Ovary (tissue), 9 donors: ENCODE results near the gene LMTK2. TPM values are rescaled to one million over a fixed set of nuclear protein-coding genes. Genes with fewer than 3 reads are reported as not detected.

Source experiments
- DNase-seq, 5 donors: peaks; one replicate each; pipeline ENCODE4 v3.0.0-alpha.2; 2019 to 2020
- H3K27ac ChIP-seq, 2 donors: fragments of 200-600 bp; one replicate each; pipeline versions ENCODE4 v1.5.1 to v1.8.0; 2019 to 2022
- H3K27me3 ChIP-seq: fragments of 200-600 bp; one replicate; pipeline ENCODE4 v1.8.0; 2022
- H3K36me3 ChIP-seq: fragments of 200-600 bp; sonication (generic); one replicate; pipeline ENCODE4 v1.5.1; 2019
- H3K4me1 ChIP-seq: one replicate; pipeline ENCODE4 v1.8.1; 2013; ENCODE audit warnings: mild to moderate bottlenecking, moderate library complexity; ENCODE audit not compliant: insufficient read depth
- H3K4me3 ChIP-seq: fragments of 200-600 bp; sonication (generic); one replicate; pipeline ENCODE4 v1.5.1; 2017
- H3K9me3 ChIP-seq, 2 donors: fragments of 200-600 bp in 1 of 2; sonication (generic) in 1 of 2; one replicate each; pipeline versions ENCODE4 v1.5.1 to v1.8.1; 2013 to 2019; ENCODE audit warnings: mild to moderate bottlenecking in 1 of 2, moderate library complexity in 1 of 2
- CTCF ChIP-seq, 3 donors: fragments of 450-650 bp in 2 of 3; fragments of 200-600 bp in 1 of 3; IDR thresholded peaks; one replicate each; pipeline versions ENCODE4 v1.5.1 to v1.8.0; 2016 to 2022; ENCODE audit warnings: antibody characterized with exemption in 3 of 3, mild to moderate bottlenecking in 1 of 3
- EP300 ChIP-seq: sonication (generic); formaldehyde crosslinking; IDR thresholded peaks from one replicate; pipeline ENCODE4 v1.6.1; 2017; ENCODE audit warnings: antibody characterized with exemption
- POLR2A ChIP-seq: fragments of 450-650 bp; IDR thresholded peaks from one replicate; pipeline ENCODE4 v1.6.1; 2017; ENCODE audit warnings: antibody characterized with exemption, mild to moderate bottlenecking, moderate library complexity
- WGBS, 3 donors: extraction: QIAGEN DNeasy Blood & Tissue Kit in 1 of 3; methylation state at CpG; one replicate each; pipeline versions ENCODE4 v1.1.5 to v1.1.7; 2013 to 2017; 5-methylcytosine and 5-hydroxymethylcytosine counted together
- intact Hi-C, 4 donors: fragments of 100-400 bp; cut with DNase I; formaldehyde crosslinking; loops; one replicate each; pipeline versions ENCODE4 v1.11.0 to v1.15.1; 2022 to 2023
- polyA plus RNA-seq, 2 donors: library from polyadenylated mRNA; stranded (reverse); fragments of 200-250 nt in 1 of 2; fragments of 350-450 nt in 1 of 2; fragmentation: Illumina TruSeq in 1 of 2; extraction: RNeasy Lipid Tissue Mini Kit (QIAGEN cat#74804) in 1 of 2; gene quantifications; one replicate each; pipeline ENCODE4 v1.2.3, GENCODE V29; 2013 to 2014
- total RNA-seq, 7 donors: library from RNA; depleted of rRNA in 2 of 7; stranded (reverse); fragments of >200 nt in 2 of 7; fragmentation: NEBNext Ultra II Directional in 3 of 7; extraction: Animal tissue kit (Norgen Biotek cat#: 25700) in 3 of 7; gene quantifications; one replicate each; pipeline versions ENCODE4 v1.1.0 to v1.2.4, GENCODE V29; 2016 to 2023
- donor health status: DM: no; HTN: no; CAD: no; lungs with moderate emphysema.
- donor health status: DM: no; HTN: no; CAD: no.
- donor health status: Bipolar disorder and iron deficiency.
- donor health status: DM: yes; HTN: yes; CAD: no.
- donor health status: DM: no; HTN: no; CAD: no.
- donor health status: DM: yes; HTN: yes; CAD: no.

The LMTK2 gene
- total and polyA plus RNA-seq, 9 donors = 4.4 to 17.1 (median 12.8) TPM

GRCh38 chr7:98134420-98135228 lies 28.0 kb downstream of the LMTK2 start:
- no peak for TF ChIP-seq CTCF (IDR thresholded peaks at IDR 0.05)
- no peak for TF ChIP-seq EP300
- TF ChIP-seq POLR2A = no peak
- no peaks in the 10 kb centered on the region for H3K36me3 ChIP-seq
- H3K4me3 ChIP-seq = no peak overlapping the region
- 91 to 95% (median 93%) methylated on average over 9 of the region's 9 CpGs for WGBS, 3 donors
- no peaks in the 10 kb centered on the region for H3K9me3 ChIP-seq
- H3K27me3 ChIP-seq = no peaks in the 10 kb centered on the region
- H3K4me1 ChIP-seq = peaks cover 11% of the 10 kb centered on the region
- intact Hi-C loops = no loop called here
- DNase-seq = no peak
- no peak overlapping the region for H3K27ac ChIP-seq

GRCh38 chr7:98135984-98136383 lies 29.3 kb downstream of the LMTK2 start:
- H3K36me3 ChIP-seq = no peaks in the 10 kb centered on the region
- H3K4me3 ChIP-seq = no peak overlapping the region
- no peak overlapping the region for H3K27ac ChIP-seq
- no peaks in the 10 kb centered on the region for H3K9me3 ChIP-seq
- no peaks in the 10 kb centered on the region for H3K27me3 ChIP-seq
- WGBS, 3 donors = 69 to 73% (median 73%) methylated on average over 5 of the region's 5 CpGs
- intact Hi-C loops = no loop called here
- no peak for DNase-seq
- H3K4me1 ChIP-seq = peaks cover 10% of the 10 kb centered on the region
- TF ChIP-seq CTCF (IDR thresholded peaks at IDR 0.05) = no peak
- no peak for TF ChIP-seq EP300
- no peak for TF ChIP-seq POLR2A

- TF ChIP-seq EP300 (no peak), CTCF (IDR thresholded peaks at IDR 0.05) (no peak), POLR2A (no peak)
- no peak overlapping the region for H3K27ac ChIP-seq
- WGBS, 3 donors = 96 to 97% (median 97%) methylated on average over 5 of the region's 5 CpGs
- no peak overlapping the region for H3K4me3 ChIP-seq
- no peaks in the 10 kb centered on the region for H3K9me3 ChIP-seq
- DNase-seq = no peak
- peaks cover 10% of the 10 kb centered on the region for H3K4me1 ChIP-seq
- intact Hi-C loops = no loop called here
- no peaks in the 10 kb centered on the region for H3K27me3 ChIP-seq
- no peaks in the 10 kb centered on the region for H3K36me3 ChIP-seq
These were observed 29.8 kb downstream of the LMTK2 start for GRCh38 chr7:98136423-98136822.

- H3K27me3 ChIP-seq = no peaks in the 10 kb centered on the region
- TF ChIP-seq POLR2A (no peak), CTCF (IDR thresholded peaks at IDR 0.05) (no peak), EP300 (no peak)
- no peaks in the 10 kb centered on the region for H3K9me3 ChIP-seq
- intact Hi-C loops = no loop called here
- DNase-seq = no peak
- no peaks in the 10 kb centered on the region for H3K36me3 ChIP-seq
- no peak overlapping the region for H3K27ac ChIP-seq
- H3K4me3 ChIP-seq = no peak overlapping the region
- H3K4me1 ChIP-seq = peaks cover 4% of the 10 kb centered on the region
- WGBS, 3 donors = 87 to 89% (median 88%) methylated on average over 4 of the region's 4 CpGs
These were observed 30.6 kb downstream of the LMTK2 start for GRCh38 chr7:98137134-98137825.
